ENCODE data around the gene CHST13. TPM values are rescaled to one million over a fixed set of nuclear protein-coding genes. Genes with fewer than 3 reads are reported as not detected.

CHST13 gene
- total and polyA plus RNA-seq, 11 donors: 0.07 to 2.3 (median 0.37) TPM; not detected in 1

DNA sequence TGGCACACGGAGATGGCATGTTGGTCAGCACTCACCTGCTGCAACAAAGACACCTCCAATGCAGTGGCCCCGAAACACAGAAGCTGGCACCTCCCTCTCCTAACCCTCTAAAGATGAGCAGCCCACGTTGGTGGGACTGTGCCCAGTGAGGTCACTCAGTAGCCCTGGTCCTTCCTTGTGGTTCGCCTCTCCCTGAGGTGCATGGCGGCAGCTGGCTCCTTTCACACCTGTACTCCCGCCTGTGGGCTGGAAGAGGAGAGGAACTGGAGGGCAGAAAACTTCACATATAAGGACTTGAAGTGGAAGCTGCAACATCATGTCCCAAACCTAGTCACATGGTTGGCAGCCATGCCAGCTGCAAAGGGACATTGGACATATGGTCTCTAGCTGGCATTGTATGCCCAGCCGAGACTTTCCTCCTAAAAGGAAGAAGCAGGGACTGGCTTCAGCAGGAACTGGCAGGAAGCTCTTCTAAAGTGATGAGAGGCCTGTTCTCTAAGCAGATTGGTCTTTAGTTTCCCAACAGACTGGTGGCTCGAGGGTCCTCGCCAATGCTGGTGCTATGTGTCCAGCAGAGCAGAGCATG is 45.5 kb downstream of the CHST13 start:
- ATAC-seq (no peak), DNase-seq (no peak)
- Histone ChIP-seq H3K4me1 (peaks cover 0 to 7% (median 0%) of the 10 kb centered on the region in 12 donors), H3K27me3 (peaks cover 0 to 5% (median 0%) of the 10 kb centered on the region in 9 donors), H3K36me3 (no peaks in the 10 kb centered on the region), H3K4me3 (no peak overlapping the region), H3K9me3 (no peaks in the 10 kb centered on the region), H3K27ac (no peak overlapping the region)
- 78 to 85% (median 82%) methylated on average over 8 to 9 of the region's 9 CpGs for WGBS, 4 donors
- no peak for TF ChIP-seq POLR2A (IDR thresholded peaks at IDR 0.05)
- TF ChIP-seq, protein P1, sequence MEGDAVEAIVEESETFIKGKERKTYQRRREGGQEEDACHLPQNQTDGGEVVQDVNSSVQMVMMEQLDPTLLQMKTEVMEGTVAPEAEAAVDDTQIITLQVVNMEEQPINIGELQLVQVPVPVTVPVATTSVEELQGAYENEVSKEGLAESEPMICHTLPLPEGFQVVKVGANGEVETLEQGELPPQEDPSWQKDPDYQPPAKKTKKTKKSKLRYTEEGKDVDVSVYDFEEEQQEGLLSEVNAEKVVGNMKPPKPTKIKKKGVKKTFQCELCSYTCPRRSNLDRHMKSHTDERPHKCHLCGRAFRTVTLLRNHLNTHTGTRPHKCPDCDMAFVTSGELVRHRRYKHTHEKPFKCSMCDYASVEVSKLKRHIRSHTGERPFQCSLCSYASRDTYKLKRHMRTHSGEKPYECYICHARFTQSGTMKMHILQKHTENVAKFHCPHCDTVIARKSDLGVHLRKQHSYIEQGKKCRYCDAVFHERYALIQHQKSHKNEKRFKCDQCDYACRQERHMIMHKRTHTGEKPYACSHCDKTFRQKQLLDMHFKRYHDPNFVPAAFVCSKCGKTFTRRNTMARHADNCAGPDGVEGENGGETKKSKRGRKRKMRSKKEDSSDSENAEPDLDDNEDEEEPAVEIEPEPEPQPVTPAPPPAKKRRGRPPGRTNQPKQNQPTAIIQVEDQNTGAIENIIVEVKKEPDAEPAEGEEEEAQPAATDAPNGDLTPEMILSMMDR (IDR thresholded peaks at IDR 0.05): no peak
- intact Hi-C loops (cut with DNase I): loop anchor here in 7 of 10 donors (2.0 to 5.0 kb wide), 3 partner anchors 42 to 49 kb away; partner anchors contain the start of gene CHST13 (in 5 of the 7)

DNA sequence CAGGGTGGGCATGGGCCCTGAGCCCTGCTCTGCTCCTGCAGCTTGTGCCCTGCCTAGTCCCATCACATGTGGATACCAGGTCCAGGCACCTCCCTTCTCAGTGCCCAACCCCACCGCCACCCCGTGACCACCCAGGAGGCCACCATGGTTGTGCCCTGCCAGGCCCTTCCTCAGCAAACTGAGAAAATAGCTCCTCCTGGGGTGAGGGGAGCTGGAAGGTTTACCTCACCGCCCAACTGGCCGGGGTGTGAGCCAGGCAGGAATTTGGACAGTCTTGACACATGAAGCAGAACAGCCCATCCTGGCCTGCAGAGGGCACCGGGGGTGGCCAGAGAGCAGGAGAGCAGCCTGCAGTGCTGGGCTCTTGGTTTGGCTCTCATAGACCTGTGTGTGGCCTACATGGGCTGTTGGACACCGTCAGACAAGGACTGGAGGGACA is 46.2 kb downstream of the CHST13 start:
- no peak for TF ChIP-seq POLR2A (IDR thresholded peaks at IDR 0.05)
- TF ChIP-seq, protein P1 (IDR thresholded peaks at IDR 0.05): no peak
- H3K4me3 ChIP-seq: no peak overlapping the region
- ATAC-seq (peak in 2 of 4 donors; percentile 34 to 49), DNase-seq (no peak)
- WGBS, 4 donors: 47 to 77% (median 73%) methylated on average over 3 to 6 of the region's 6 CpGs
- peaks cover 0 to 7% (median 0%) of the 10 kb centered on the region in 12 donors for H3K4me1 ChIP-seq
- no peaks in the 10 kb centered on the region for H3K36me3 ChIP-seq
- peaks cover 0 to 5% (median 0%) of the 10 kb centered on the region in 9 donors for H3K27me3 ChIP-seq
- H3K9me3 ChIP-seq: no peaks in the 10 kb centered on the region
- intact Hi-C loops (cut with DNase I): no loop called here
- no peak overlapping the region for H3K27ac ChIP-seq

DNA sequence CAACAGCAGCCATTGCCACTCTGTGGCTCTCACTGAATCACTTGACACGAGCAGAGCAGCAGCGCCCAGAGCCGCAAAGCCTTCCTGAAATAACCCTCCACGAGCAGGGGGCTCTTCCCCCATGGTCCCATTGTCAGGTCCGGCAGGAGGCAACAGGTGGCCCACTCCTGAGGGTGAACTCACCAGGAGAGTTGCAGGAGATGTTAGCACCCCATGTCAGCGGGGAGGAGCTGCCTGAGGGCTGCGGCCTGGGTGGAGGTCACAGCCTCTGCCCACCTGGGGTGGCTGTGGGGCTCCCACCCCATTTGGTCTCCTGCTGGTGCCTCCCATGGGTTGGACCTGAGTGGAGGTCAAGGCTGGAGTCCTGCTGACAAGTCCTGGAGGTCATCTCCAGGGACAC is 47.1 kb downstream of the CHST13 start:
- intact Hi-C loops (cut with DNase I): no loop called here
- ATAC-seq: no peak
- WGBS, 4 donors: 80 to 92% (median 87%) methylated on average over 3 to 7 of the region's 7 CpGs

DNA sequence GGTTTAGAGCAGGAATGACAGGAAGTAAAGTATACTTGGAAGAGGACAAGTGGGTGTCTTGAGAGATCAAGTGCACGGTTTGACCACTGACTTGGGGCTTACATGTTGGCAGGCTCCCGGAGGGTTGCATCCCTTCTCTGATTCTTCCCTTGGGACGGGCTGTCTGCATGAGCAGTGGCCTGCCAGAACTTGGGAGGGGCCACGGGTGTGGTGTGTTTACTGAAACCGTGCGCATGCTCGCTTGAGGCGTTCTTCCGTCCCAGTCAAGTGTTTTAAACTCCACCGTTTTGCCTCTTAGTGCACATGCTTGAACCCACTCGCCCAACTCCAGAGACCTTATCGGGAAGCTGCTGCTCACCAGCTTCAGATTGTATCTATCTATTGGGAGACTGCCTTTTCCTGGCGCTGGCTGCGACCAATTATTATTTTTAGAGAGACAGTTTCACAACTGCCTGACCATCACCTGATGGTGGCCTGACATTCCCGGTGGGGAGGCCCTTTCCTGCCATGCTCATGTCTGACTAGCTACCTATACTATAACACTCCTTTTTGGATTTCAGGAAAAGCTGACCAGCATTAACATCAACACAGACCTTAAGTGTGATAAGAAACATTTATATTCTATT is 49.6 kb downstream of the CHST13 start:
- H3K27me3 ChIP-seq: no peaks in the 10 kb centered on the region
- peaks cover 0 to 7% (median 0%) of the 10 kb centered on the region in 12 donors for H3K4me1 ChIP-seq
- no peak for DNase-seq
- H3K9me3 ChIP-seq: no peaks in the 10 kb centered on the region
- intact Hi-C loops (cut with DNase I): no loop called here
- 63 to 79% (median 73%) methylated on average over 15 of the region's 15 CpGs for WGBS, 4 donors
- TF ChIP-seq POLR2A (IDR thresholded peaks at IDR 0.05): no peak
- TF ChIP-seq, protein P1 (IDR thresholded peaks at IDR 0.05): no peak
- peak in 3 of 4 donors; percentile 14 to 46 (median 36) for ATAC-seq
- H3K36me3 ChIP-seq: no peaks in the 10 kb centered on the region
- no peak overlapping the region for H3K4me3 ChIP-seq
- H3K27ac ChIP-seq: no peak overlapping the region

More for the DNA sequence above, 47.1 kb downstream of the CHST13 start:
- H3K27me3 ChIP-seq: no peaks in the 10 kb centered on the region
- H3K4me3 ChIP-seq: no peak overlapping the region
- no peaks in the 10 kb centered on the region for H3K9me3 ChIP-seq
- TF ChIP-seq, protein P1 (IDR thresholded peaks at IDR 0.05): no peak
- TF ChIP-seq POLR2A (IDR thresholded peaks at IDR 0.05): no peak
- H3K4me1 ChIP-seq: peaks cover 0 to 7% (median 0%) of the 10 kb centered on the region in 12 donors
- H3K27ac ChIP-seq: no peak overlapping the region
- DNase-seq: no peak
- no peaks in the 10 kb centered on the region for H3K36me3 ChIP-seq
